22Rv1 (cell line): ENCODE data around the gene GPR37.

ENCODE experiments used
- H3K27ac ChIP-seq: fragments of 450-650 bp; 2 replicates; pipeline ENCODE4 v1.5.1; 2017
- CTCF ChIP-seq: fragments of 450-650 bp; IDR thresholded peaks from 2 replicates; pipeline ENCODE4 v1.5.1; 2017; ENCODE audit warnings: mild to moderate bottlenecking
- ZFX ChIP-seq: fragments of 450-650 bp; IDR thresholded peaks from 2 replicates; pipeline ENCODE4 v1.6.1; 2017; ENCODE audit warnings: antibody characterized with exemption, borderline replicate concordance

Gene GPR37

DNA sequence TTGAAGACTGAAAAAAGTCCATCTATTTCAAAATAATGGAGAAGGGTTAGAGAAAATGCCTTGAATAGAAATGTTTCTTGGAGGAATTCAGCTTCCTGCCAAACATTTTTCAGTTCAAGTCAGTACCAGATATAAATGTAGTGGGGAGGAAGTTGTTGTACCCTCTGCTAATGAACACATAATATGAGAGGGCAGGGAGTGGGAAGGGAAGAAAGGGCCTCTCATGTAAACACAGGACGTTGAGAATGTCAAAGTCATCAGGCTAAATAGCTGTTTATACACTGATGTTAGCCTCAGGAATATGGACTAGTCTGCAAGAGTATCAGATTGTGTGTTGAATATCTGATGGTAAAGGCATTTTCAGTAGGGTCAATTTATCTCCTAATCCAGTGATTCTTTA, 37.0 kb downstream of the GPR37 start:
- no peak overlapping the region for H3K27ac ChIP-seq
- TF ChIP-seq CTCF, result no peak

GRCh38 chr7:124724507-124725192, 40.9 kb downstream of the GPR37 start:
- TF ChIP-seq CTCF (no peak), ZFX (no peak)

GRCh38 chr7:124724079-124724478, 41.5 kb downstream of the GPR37 start:
- no peak for TF ChIP-seq CTCF
- TF ChIP-seq ZFX, result no peak
- H3K27ac ChIP-seq, result no peak overlapping the region

More at GRCh38 chr7:124724507-124725192, 40.9 kb downstream of the GPR37 start:
- H3K27ac ChIP-seq, result no peak overlapping the region

DNA sequence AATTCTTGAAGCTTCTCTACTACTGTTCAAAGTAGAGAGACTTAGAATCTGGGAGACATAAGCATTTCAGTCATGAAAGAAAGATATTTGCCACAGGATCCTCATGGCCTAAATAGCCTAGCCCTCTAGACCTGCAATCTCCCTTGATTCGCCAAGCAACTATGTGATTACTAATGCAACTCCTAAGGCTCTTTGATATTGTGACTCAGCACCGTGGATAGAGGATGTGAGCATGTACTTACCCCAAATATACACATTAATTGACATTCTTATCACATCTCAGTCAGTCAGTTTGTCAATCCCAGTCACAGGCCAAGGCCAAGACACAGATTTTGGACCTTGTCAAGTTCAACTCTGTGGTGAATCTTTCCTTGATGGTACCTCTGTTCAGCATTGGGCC, 42.6 kb downstream of the GPR37 start:
- no peak overlapping the region for H3K27ac ChIP-seq
- no peak for TF ChIP-seq CTCF
- TF ChIP-seq ZFX, result no peak

- H3K27ac ChIP-seq, result no peak overlapping the region
- TF ChIP-seq ZFX (no peak), CTCF (no peak)
Observed at GRCh38 chr7:124722292-124722691, 43.3 kb downstream of the GPR37 start.

- TF ChIP-seq ZFX (no peak), CTCF (no peak)
- no peak overlapping the region for H3K27ac ChIP-seq
Observed at GRCh38 chr7:124720195-124720594, 45.4 kb downstream of the GPR37 start.

- TF ChIP-seq ZFX (no peak), CTCF (no peak)
- H3K27ac ChIP-seq, result no peak overlapping the region
Observed at GRCh38 chr7:124718032-124718766, 47.4 kb downstream of the GPR37 start.
